AG10803 (cell line): Measurements from ENCODE around the gene MSMB.

Experiments used
- DNase-seq: peaks from one replicate; pipeline ENCODE4 v3.0.0; 2010; ENCODE audit warnings: low read depth
- H3K4me3 ChIP-seq: 2 replicates; pipeline ENCODE4 v1.5.1; 2011; ENCODE audit warnings: mild to moderate bottlenecking, low read length, control low read depth
- CTCF ChIP-seq: conservative IDR thresholded peaks from 2 replicates; pipeline ENCODE4 v1.5.1; 2011; ENCODE audit warnings: mild to moderate bottlenecking, low read length, control low read depth, inconsistent platforms

The MSMB gene

GRCh38 chr10:46031648-46032532, 14.2 kb downstream of the MSMB start:
- no peak overlapping the region for H3K4me3 ChIP-seq

GRCh38 chr10:46030091-46030937, 15.8 kb downstream of the MSMB start, which contains the start of gene NCOA4:
NCOA4 (minus strand) TSS chr10:46030623; CDS start chr10:46016680, 13,943 bp downstream.
- peak within 1 kb of the TSS; percentile 94 for H3K4me3 ChIP-seq
- TF ChIP-seq CTCF = peak; percentile 81
- DNase-seq = peak; percentile 98

More at GRCh38 chr10:46031648-46032532, 14.2 kb downstream of the MSMB start:
- no peak for DNase-seq
- TF ChIP-seq CTCF = no peak

GRCh38 chr10:46029461-46030030, 16.5 kb downstream of the MSMB start:
- no peak for TF ChIP-seq CTCF
- DNase-seq = peak; percentile 8
- peak overlapping the region; percentile 94 for H3K4me3 ChIP-seq

GRCh38 chr10:46028584-46029460, 17.2 kb downstream of the MSMB start:
- DNase-seq = peak; percentile 73
- peak; percentile 83 for TF ChIP-seq CTCF
- peak overlapping the region; percentile 94 for H3K4me3 ChIP-seq

- TF ChIP-seq CTCF = no peak
- DNase-seq = peak; percentile 24
- no peak overlapping the region for H3K4me3 ChIP-seq
Measured at GRCh38 chr10:46026106-46026505, 20.0 kb downstream of the MSMB start.

GRCh38 chr10:46025406-46025805, 20.7 kb downstream of the MSMB start:
- no peak for DNase-seq
- no peak for TF ChIP-seq CTCF
- H3K4me3 ChIP-seq = no peak overlapping the region
